Activated naive CD4-positive, alpha-beta T cell treated with anti-CD3 and anti-CD28 coated beads, Interleukin-2, amount 50 U/mL, for 72 hours (primary cell): ENCODE measurements around the gene IGBP1. TPM values are rescaled to one million over a fixed set of nuclear protein-coding genes. Genes with fewer than 3 reads are reported as not detected.
A peak's percentile ranks its signal among the peaks of the same experiment; 100 is the strongest.

Experiments used
- ATAC-seq, 2 donors: fragments of 150-1000 bp; cut with Tn5 transposase; 2 replicates each; pipeline ENCODE4 v1.10.0; 2021; ENCODE audit warnings: mild to moderate bottlenecking in 2 of 2, moderate library complexity in 2 of 2
- DNase-seq, 2 donors: peaks; one replicate each; pipeline ENCODE4 v3.0.0; 2021 to 2022; ENCODE audit warnings: low spot score in 2 of 2
- H3K27ac Mint-ChIP-seq, 2 donors: one replicate each; pipeline ENCODE4 v1.8.0; 2022; ENCODE audit warnings: mild to moderate bottlenecking in 2 of 2, mixed read lengths in 2 of 2
- H3K36me3 Mint-ChIP-seq, 2 donors: one replicate each; pipeline ENCODE4 v1.8.0; 2022; ENCODE audit warnings: mixed read lengths in 2 of 2
- H3K9me3 Mint-ChIP-seq, 2 donors: one replicate each; pipeline ENCODE4 v1.8.0; 2022; ENCODE audit warnings: mixed read lengths in 2 of 2
- total RNA-seq, 2 donors: library from RNA; stranded (reverse); gene quantifications; one replicate each; pipeline ENCODE4 v1.2.3, GENCODE V29; 2022

IGBP1 gene
- total RNA-seq, 2 donors from 2014 or later = 54.1 to 69.2 TPM

GRCh38 chrX:70134116-70134477 lies 850 bp downstream of the IGBP1 start:
- Mint-ChIP-seq H3K9me3 (no peaks in the 10 kb centered on the region), H3K27ac (peak overlapping the region; percentile 96 to 97), H3K36me3 (peaks cover 8 to 10% of the 10 kb centered on the region in 2 donors)
- DNase-seq (no peak), ATAC-seq (peak; percentile 1 to 3)

- ATAC-seq (no peak), DNase-seq (no peak)
- no peak overlapping the region for H3K27ac Mint-ChIP-seq
- no peaks in the 10 kb centered on the region for H3K9me3 Mint-ChIP-seq
- H3K36me3 Mint-ChIP-seq = peaks cover 8 to 14% of the 10 kb centered on the region in 2 donors
Measured at GRCh38 chrX:70138622-70139021, 5.4 kb downstream of the IGBP1 start.

GRCh38 chrX:70139736-70140135 lies 6.5 kb downstream of the IGBP1 start:
- Mint-ChIP-seq H3K9me3 (no peaks in the 10 kb centered on the region), H3K36me3 (peaks cover 0 to 4% of the 10 kb centered on the region in 2 donors), H3K27ac (peak overlapping the region in 1 of 2 donors; percentile 58)
- no peak for DNase-seq
- no peak for ATAC-seq

- ATAC-seq (no peak), DNase-seq (no peak)
- Mint-ChIP-seq H3K9me3 (no peaks in the 10 kb centered on the region), H3K36me3 (peaks cover 0 to 4% of the 10 kb centered on the region in 2 donors), H3K27ac (no peak overlapping the region)
Measured at GRCh38 chrX:70141373-70141772, 8.1 kb downstream of the IGBP1 start.

- Mint-ChIP-seq H3K27ac (peak overlapping the region in 1 of 2 donors; percentile 65), H3K9me3 (no peaks in the 10 kb centered on the region), H3K36me3 (peaks cover 0 to 5% of the 10 kb centered on the region in 2 donors)
- ATAC-seq (peak; percentile 58 to 98), DNase-seq (peak in 1 of 2 donors; percentile 13)
Measured at GRCh38 chrX:70166601-70167590, 33.6 kb downstream of the IGBP1 start.

- Mint-ChIP-seq H3K9me3 (no peaks in the 10 kb centered on the region), H3K36me3 (peaks cover 0 to 8% of the 10 kb centered on the region in 2 donors), H3K27ac (no peak overlapping the region)
- DNase-seq (no peak), ATAC-seq (no peak)
Measured at GRCh38 chrX:70168238-70169188, 35.3 kb downstream of the IGBP1 start.

- no peaks in the 10 kb centered on the region for H3K9me3 Mint-ChIP-seq
- ATAC-seq = no peak
- peaks cover 0 to 15% of the 10 kb centered on the region in 2 donors for H3K36me3 Mint-ChIP-seq
- DNase-seq = no peak
- no peak overlapping the region for H3K27ac Mint-ChIP-seq
Measured at GRCh38 chrX:70169281-70169680, 36.0 kb downstream of the IGBP1 start.

GRCh38 chrX:70171624-70172023 lies 38.4 kb downstream of the IGBP1 start:
- ATAC-seq = no peak
- DNase-seq = no peak
- Mint-ChIP-seq H3K36me3 (peaks cover 0 to 10% of the 10 kb centered on the region in 2 donors), H3K27ac (no peak overlapping the region), H3K9me3 (no peaks in the 10 kb centered on the region)

- peaks cover 0 to 10% of the 10 kb centered on the region in 2 donors for H3K36me3 Mint-ChIP-seq
- no peak overlapping the region for H3K27ac Mint-ChIP-seq
- H3K9me3 Mint-ChIP-seq = no peaks in the 10 kb centered on the region
- ATAC-seq = no peak
- no peak for DNase-seq
Measured at GRCh38 chrX:70172221-70172620, 39.0 kb downstream of the IGBP1 start.

GRCh38 chrX:70172964-70173363 lies 39.7 kb downstream of the IGBP1 start:
- no peak for DNase-seq
- peaks cover 0 to 10% of the 10 kb centered on the region in 2 donors for H3K36me3 Mint-ChIP-seq
- no peak for ATAC-seq
- H3K9me3 Mint-ChIP-seq = no peaks in the 10 kb centered on the region
- no peak overlapping the region for H3K27ac Mint-ChIP-seq

- Mint-ChIP-seq H3K36me3 (peaks cover 0 to 10% of the 10 kb centered on the region in 2 donors), H3K27ac (no peak overlapping the region), H3K9me3 (no peaks in the 10 kb centered on the region)
- DNase-seq (no peak), ATAC-seq (no peak)
Measured at GRCh38 chrX:70174754-70175153, 41.5 kb downstream of the IGBP1 start.

- ATAC-seq = no peak
- DNase-seq = no peak
- H3K36me3 Mint-ChIP-seq = peaks cover 0 to 10% of the 10 kb centered on the region in 2 donors
- no peak overlapping the region for H3K27ac Mint-ChIP-seq
- no peaks in the 10 kb centered on the region for H3K9me3 Mint-ChIP-seq
Measured at GRCh38 chrX:70175338-70175737, 42.1 kb downstream of the IGBP1 start.

- Mint-ChIP-seq H3K27ac (peak within 1 kb of the TSS in 1 of 2 donors; percentile 58), H3K36me3 (peaks cover 0 to 10% of the 10 kb centered on the region in 2 donors), H3K9me3 (no peaks in the 10 kb centered on the region)
- DNase-seq (no peak), ATAC-seq (no peak)
Measured at GRCh38 chrX:70176938-70177533, 43.8 kb downstream of the IGBP1 start, which contains the start of gene DGAT2L6. Gene DGAT2L6, plus strand, starts transcription at chrX:70177483. Its CDS starts 100 bp downstream, at chrX:70177583.

- DNase-seq (no peak), ATAC-seq (no peak)
- H3K9me3 Mint-ChIP-seq = no peaks in the 10 kb centered on the region
- no peak overlapping the region for H3K27ac Mint-ChIP-seq
- no peaks in the 10 kb centered on the region for H3K36me3 Mint-ChIP-seq
Measured at GRCh38 chrX:70183091-70183490, 49.8 kb downstream of the IGBP1 start.

GRCh38 chrX:70190225-70190624 lies 57.0 kb downstream of the IGBP1 start:
- no peak overlapping the region for H3K27ac Mint-ChIP-seq
- peaks cover 10% of the 10 kb centered on the region in 2 donors for H3K36me3 Mint-ChIP-seq
- DNase-seq (no peak), ATAC-seq (no peak)
- peaks cover 4 to 5% of the 10 kb centered on the region in 2 donors for H3K9me3 Mint-ChIP-seq

GRCh38 chrX:70196961-70197720 lies 63.9 kb downstream of the IGBP1 start:
- Mint-ChIP-seq H3K9me3 (no peaks in the 10 kb centered on the region), H3K36me3 (no peaks in the 10 kb centered on the region), H3K27ac (no peak overlapping the region)
- DNase-seq (peak in 1 of 2 donors; percentile 74), ATAC-seq (peak; percentile 71 to 79)
